PC-3 (cell line): Measurements from ENCODE around the gene INTS4. TPM values are rescaled to one million over a fixed set of nuclear protein-coding genes. Genes with fewer than 3 reads are reported as not detected.

Experiments
- ATAC-seq: fragments of 200-7000 bp; cut with Tn5 transposase; 2 replicates; pipeline ENCODE4 v1.9.1; 2020; ENCODE audit warnings: mild to moderate bottlenecking, moderate library complexity
- BruUV-seq: library from RNA; stranded (reverse); fragments of 400-500 nt; replicated peaks from 2 replicates; lab custom pipeline; 2021; lab: Mats Ljungman, UMichigan
- CTCF ChIA-PET: fragments of 300-600 bp; sonication (Branson Sonifier 250); formaldehyde crosslinking; loops from one replicate; lab custom pipeline; 2022; ENCODE audit warnings: antibody characterized with exemption; lab: Charles Lee
- POLR2A ChIA-PET: fragments of 300-600 bp; sonication (Branson Sonifier 250); formaldehyde crosslinking; loops from one replicate; lab custom pipeline; 2022; ENCODE audit warnings: antibody characterized with exemption; ENCODE audit not compliant: unreplicated experiment; lab: Charles Lee
- DNase-seq: peaks from one replicate; pipeline ENCODE4 v3.0.0-alpha.2; 2015
- H2AFZ ChIP-seq: fragments of 300-600 bp; sonication (generic); 2 replicates; pipeline ENCODE4 v1.6.0; 2016; ENCODE audit warnings: antibody characterized with exemption, low read length
- H3F3A ChIP-seq: fragments of 300-600 bp; sonication (generic); one replicate; pipeline ENCODE4 v1.6.0; 2017; ENCODE audit warnings: antibody characterized with exemption, low read length, control low read depth, mild to moderate bottlenecking; ENCODE audit not compliant: unreplicated experiment
- H3K27ac ChIP-seq: fragments of 300-600 bp; sonication (generic); 2 replicates; pipeline ENCODE4 v1.5.1; 2016; ENCODE audit warnings: mild to moderate bottlenecking, low read length
- H3K27me3 ChIP-seq: fragments of 300-600 bp; sonication (generic); 2 replicates; pipeline ENCODE4 v1.6.1; 2016; ENCODE audit warnings: low read length, mixed read lengths
- H3K36me3 ChIP-seq: fragments of 300-600 bp; sonication (generic); 2 replicates; pipeline ENCODE4 v1.6.1; 2016; ENCODE audit warnings: low read depth, mixed run types, low read length, mixed read lengths
- H3K4me1 ChIP-seq: fragments of 300-600 bp; sonication (generic); 2 replicates; pipeline ENCODE4 v1.5.1; 2016; ENCODE audit warnings: low read length; ENCODE audit not compliant: insufficient read depth
- H3K4me2 ChIP-seq: fragments of 300-600 bp; sonication (generic); 2 replicates; pipeline ENCODE4 v1.6.0; 2016; ENCODE audit warnings: low read length
- H3K4me3 ChIP-seq: fragments of 300-600 bp; sonication (generic); 2 replicates; pipeline ENCODE4 v1.5.1; 2016; ENCODE audit warnings: mild to moderate bottlenecking, low read length, mixed read lengths
- H3K79me2 ChIP-seq: fragments of 300-600 bp; sonication (generic); 2 replicates; pipeline ENCODE4 v1.6.1; 2017; ENCODE audit warnings: low read length, mixed read lengths
- H3K9ac ChIP-seq: fragments of 300-600 bp; sonication (generic); 2 replicates; pipeline ENCODE4 v1.6.0; 2016; ENCODE audit warnings: mild to moderate bottlenecking, low read length
- H3K9me2 ChIP-seq: fragments of 300-600 bp; sonication (generic); replicated peaks from 2 replicates; pipeline ENCODE4 v1.6.1; 2016; ENCODE audit warnings: mixed run types, low read length, mixed read lengths
- H3K9me3 ChIP-seq: fragments of 300-600 bp; sonication (generic); 2 replicates; pipeline ENCODE4 v1.6.1; 2016; ENCODE audit warnings: low read length, mixed read lengths
- H4K20me1 ChIP-seq: fragments of 300-600 bp; sonication (generic); 2 replicates; pipeline ENCODE4 v1.6.1; 2016; ENCODE audit warnings: low read length, mixed read lengths
- EZH2 ChIP-seq: fragments of 300-600 bp; sonication (generic); IDR thresholded peaks from one replicate; pipeline ENCODE4 v1.6.1; 2017; ENCODE audit warnings: antibody characterized with exemption, mild to moderate bottlenecking, low read length; ENCODE audit not compliant: unreplicated experiment
- EZH2phosphoT487 ChIP-seq: fragments of 300-600 bp; sonication (generic); IDR thresholded peaks from 2 replicates; pipeline ENCODE4 v1.6.1; 2018; ENCODE audit warnings: mild to moderate bottlenecking, antibody characterized with exemption, low read length, borderline replicate concordance
- intact Hi-C: fragments of 100-400 bp; cut with micrococcal nuclease; formaldehyde crosslinking; loops from 2 replicates; pipeline ENCODE4 v1.9.0; 2023
- total RNA-seq: library from RNA; depleted of rRNA; stranded (reverse); fragments of >200 nt; gene quantifications from 2 replicates; pipeline ENCODE4 v1.2.3, GENCODE V29; 2014
- TF ChIP-seq, protein P1 (sequence below): fragments of 300-600 bp; sonication (generic); conservative IDR thresholded peaks from 2 replicates; pipeline ENCODE4 v1.5.1; 2017; ENCODE audit warnings: antibody characterized with exemption, low read depth, mild to moderate bottlenecking, low read length

INTS4 gene
- total RNA-seq, 1 experiment from 2014 or later, result 50.8 TPM

DNA sequence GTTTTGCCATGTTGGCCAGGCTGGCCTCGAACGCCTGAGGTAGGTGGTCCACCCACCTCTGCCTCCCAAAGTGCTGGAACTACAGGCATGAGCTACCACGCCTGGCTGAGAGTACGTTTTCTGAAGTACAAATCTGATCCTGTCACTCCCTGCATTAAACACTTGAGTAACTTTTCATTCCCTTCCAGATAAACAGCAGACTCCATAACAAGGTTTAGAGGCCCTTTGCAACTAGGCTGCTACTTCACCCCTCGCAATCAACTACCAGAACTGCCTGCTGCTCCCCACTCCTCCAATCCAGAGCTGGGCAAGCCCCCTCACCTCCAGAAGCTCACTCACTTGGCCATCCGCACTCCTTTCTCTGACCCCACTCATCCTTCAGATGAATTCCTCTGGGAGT lies 27.1 kb upstream of the INTS4 start:
- Histone ChIP-seq H3F3A (no peaks in the 10 kb centered on the region), H4K20me1 (no peaks in the 10 kb centered on the region), H3K27me3 (no peaks in the 10 kb centered on the region), H3K36me3 (no peaks in the 10 kb centered on the region), H3K9me3 (no peaks in the 10 kb centered on the region), H3K27ac (no peak overlapping the region), H3K4me1 (peaks cover 13% of the 10 kb centered on the region), H3K4me2 (no peak overlapping the region), H3K79me2 (no peaks in the 10 kb centered on the region), H3K9me2 (no peaks in the 10 kb centered on the region), H3K9ac (no peak overlapping the region), H3K4me3 (no peak overlapping the region), H2AFZ (no peak overlapping the region)
- ChIA-PET CTCF (no interaction called here), POLR2A (no interaction called here)
- no TSS peak for BruUV-seq
- DNase-seq (no peak), ATAC-seq (no peak)
- TF ChIP-seq EZH2phosphoT487, result no peak
- intact Hi-C loops, result no loop called here

- intact Hi-C loops, result no loop called here
- H2AFZ ChIP-seq, result no peak overlapping the region
- no peaks in the 10 kb centered on the region for H3F3A ChIP-seq
- DNase-seq, result no peak
- no peak overlapping the region for H3K27ac ChIP-seq
- peak; percentile 10 for ATAC-seq
- TF ChIP-seq, protein P1, sequence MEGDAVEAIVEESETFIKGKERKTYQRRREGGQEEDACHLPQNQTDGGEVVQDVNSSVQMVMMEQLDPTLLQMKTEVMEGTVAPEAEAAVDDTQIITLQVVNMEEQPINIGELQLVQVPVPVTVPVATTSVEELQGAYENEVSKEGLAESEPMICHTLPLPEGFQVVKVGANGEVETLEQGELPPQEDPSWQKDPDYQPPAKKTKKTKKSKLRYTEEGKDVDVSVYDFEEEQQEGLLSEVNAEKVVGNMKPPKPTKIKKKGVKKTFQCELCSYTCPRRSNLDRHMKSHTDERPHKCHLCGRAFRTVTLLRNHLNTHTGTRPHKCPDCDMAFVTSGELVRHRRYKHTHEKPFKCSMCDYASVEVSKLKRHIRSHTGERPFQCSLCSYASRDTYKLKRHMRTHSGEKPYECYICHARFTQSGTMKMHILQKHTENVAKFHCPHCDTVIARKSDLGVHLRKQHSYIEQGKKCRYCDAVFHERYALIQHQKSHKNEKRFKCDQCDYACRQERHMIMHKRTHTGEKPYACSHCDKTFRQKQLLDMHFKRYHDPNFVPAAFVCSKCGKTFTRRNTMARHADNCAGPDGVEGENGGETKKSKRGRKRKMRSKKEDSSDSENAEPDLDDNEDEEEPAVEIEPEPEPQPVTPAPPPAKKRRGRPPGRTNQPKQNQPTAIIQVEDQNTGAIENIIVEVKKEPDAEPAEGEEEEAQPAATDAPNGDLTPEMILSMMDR, result no peak
- TF ChIP-seq EZH2phosphoT487 (no peak), EZH2 (no peak)
- H4K20me1 ChIP-seq, result no peaks in the 10 kb centered on the region
- H3K9ac ChIP-seq, result no peak overlapping the region
- no peaks in the 10 kb centered on the region for H3K9me3 ChIP-seq
- H3K27me3 ChIP-seq, result no peaks in the 10 kb centered on the region
- BruUV-seq, result no TSS peak
- no peaks in the 10 kb centered on the region for H3K36me3 ChIP-seq
- POLR2A ChIA-PET, result no interaction called here
- peaks cover 13% of the 10 kb centered on the region for H3K4me1 ChIP-seq
- no peaks in the 10 kb centered on the region for H3K9me2 ChIP-seq
- no peaks in the 10 kb centered on the region for H3K79me2 ChIP-seq
- H3K4me3 ChIP-seq, result no peak overlapping the region
- CTCF ChIA-PET, result no interaction called here
- no peak overlapping the region for H3K4me2 ChIP-seq
Observed at GRCh38 chr11:78020246-78020645, 25.8 kb upstream of the INTS4 start.

DNA sequence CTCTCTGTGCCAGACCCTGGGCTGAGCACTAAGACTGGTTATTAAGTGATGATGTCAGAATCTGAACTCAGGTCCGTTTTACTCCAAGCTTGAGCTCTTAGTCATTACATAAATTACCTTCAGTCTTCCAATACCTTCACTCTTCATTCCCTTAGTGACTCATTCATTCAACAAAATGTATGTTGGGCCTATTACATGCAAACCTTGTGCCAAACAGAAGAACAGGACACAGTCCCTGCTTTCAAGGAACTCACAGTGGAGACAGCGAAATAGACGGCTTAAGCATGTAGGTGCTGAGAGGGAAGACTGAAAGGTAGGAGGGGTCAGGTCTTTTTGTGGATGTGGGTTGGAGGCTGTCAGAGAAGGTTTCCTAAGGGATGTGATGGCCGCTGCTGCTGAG lies 25.3 kb upstream of the INTS4 start:
- H3K79me2 ChIP-seq, result no peaks in the 10 kb centered on the region
- no peak overlapping the region for H3K4me2 ChIP-seq
- H3K36me3 ChIP-seq, result no peaks in the 10 kb centered on the region
- CTCF ChIA-PET, result no interaction called here
- intact Hi-C loops, result no loop called here
- H4K20me1 ChIP-seq, result no peaks in the 10 kb centered on the region
- TF ChIP-seq EZH2phosphoT487, result no peak
- TF ChIP-seq, protein P1, result no peak
- no peak for TF ChIP-seq EZH2
- H3K9me3 ChIP-seq, result no peaks in the 10 kb centered on the region
- no TSS peak for BruUV-seq
- no peaks in the 10 kb centered on the region for H3F3A ChIP-seq
- ATAC-seq, result peak; percentile 74
- no peaks in the 10 kb centered on the region for H3K9me2 ChIP-seq
- DNase-seq, result peak; percentile 80
- no peak overlapping the region for H3K9ac ChIP-seq
- POLR2A ChIA-PET, result no interaction called here
- no peak overlapping the region for H2AFZ ChIP-seq
- no peaks in the 10 kb centered on the region for H3K27me3 ChIP-seq
- H3K4me1 ChIP-seq, result peaks cover 13% of the 10 kb centered on the region
- no peak overlapping the region for H3K4me3 ChIP-seq
- H3K27ac ChIP-seq, result no peak overlapping the region
